HUES48 (cell line): ENCODE data around the gene CHEK2.
A peak's percentile ranks its signal among the peaks of the same experiment; 100 is the strongest.
"Not testable (repeated sequence)": the region's sequence is repeated elsewhere in the genome, so short reads cannot be mapped to it uniquely, and the experiment has no call there.

Source experiments
- H3K27ac ChIP-seq: one replicate; pipeline ENCODE4 v1.7.0; 2013; ENCODE audit warnings: low read depth, low read length, inconsistent platforms
- H3K27me3 ChIP-seq: 2 replicates; pipeline ENCODE4 v1.6.1; 2013; ENCODE audit warnings: mild to moderate bottlenecking, low read length; ENCODE audit not compliant: control insufficient read depth, insufficient read depth
- H3K36me3 ChIP-seq: 2 replicates; pipeline ENCODE4 v1.6.1; 2013; ENCODE audit warnings: low read length; ENCODE audit not compliant: control insufficient read depth, insufficient read depth
- H3K4me1 ChIP-seq: 2 replicates; pipeline ENCODE4 v1.6.1; 2013; ENCODE audit warnings: mild to moderate bottlenecking, low read length; ENCODE audit not compliant: control insufficient read depth, insufficient read depth
- H3K4me3 ChIP-seq: 2 replicates; pipeline ENCODE4 v1.5.1; 2013; ENCODE audit warnings: mild to moderate bottlenecking, low read depth, low read length
- H3K9ac ChIP-seq: 2 replicates; pipeline ENCODE4 v1.6.1; 2013; ENCODE audit warnings: mild to moderate bottlenecking, low read depth, low read length, moderate library complexity
- H3K9me3 ChIP-seq: 2 replicates; pipeline ENCODE4 v1.6.1; 2013; ENCODE audit warnings: low read length; ENCODE audit not compliant: control insufficient read depth, insufficient read depth

The CHEK2 gene

DNA sequence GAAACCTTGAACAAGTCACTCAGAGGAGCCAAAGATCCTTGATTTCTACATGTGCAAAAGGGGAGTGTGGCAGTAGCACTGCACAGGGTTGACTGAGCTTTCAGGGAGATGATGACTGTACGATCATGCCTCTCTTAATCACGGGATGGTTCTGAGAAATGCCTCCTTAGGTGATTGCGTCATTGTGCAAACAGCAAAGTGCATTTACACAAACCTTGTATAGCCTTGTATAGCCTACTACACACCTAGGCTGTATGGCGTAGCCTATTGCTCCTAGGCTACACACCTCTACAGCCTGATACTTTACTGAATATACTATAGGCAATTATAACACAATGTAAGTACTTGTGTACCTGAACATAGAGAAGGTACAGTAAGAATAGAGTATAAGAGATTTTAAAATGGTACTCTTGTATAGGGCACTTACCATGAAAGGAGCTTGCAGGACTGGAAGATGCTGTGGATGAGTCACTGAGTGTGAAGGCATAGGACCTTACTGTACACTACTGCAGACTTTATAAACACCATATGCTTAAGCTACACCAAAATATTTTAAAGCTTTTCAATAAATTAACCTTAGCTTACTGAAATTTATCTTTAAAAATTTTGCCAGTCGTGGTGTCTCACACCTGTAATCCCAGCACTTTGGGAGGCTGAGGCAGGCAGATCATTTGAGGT lies 60.7 kb downstream of the CHEK2 start:
- not testable (repeated sequence) for H3K9me3 ChIP-seq, H3K4me1 ChIP-seq, H3K27me3 ChIP-seq, H3K36me3 ChIP-seq, H3K4me3 ChIP-seq, H3K9ac ChIP-seq, H3K27ac ChIP-seq

DNA sequence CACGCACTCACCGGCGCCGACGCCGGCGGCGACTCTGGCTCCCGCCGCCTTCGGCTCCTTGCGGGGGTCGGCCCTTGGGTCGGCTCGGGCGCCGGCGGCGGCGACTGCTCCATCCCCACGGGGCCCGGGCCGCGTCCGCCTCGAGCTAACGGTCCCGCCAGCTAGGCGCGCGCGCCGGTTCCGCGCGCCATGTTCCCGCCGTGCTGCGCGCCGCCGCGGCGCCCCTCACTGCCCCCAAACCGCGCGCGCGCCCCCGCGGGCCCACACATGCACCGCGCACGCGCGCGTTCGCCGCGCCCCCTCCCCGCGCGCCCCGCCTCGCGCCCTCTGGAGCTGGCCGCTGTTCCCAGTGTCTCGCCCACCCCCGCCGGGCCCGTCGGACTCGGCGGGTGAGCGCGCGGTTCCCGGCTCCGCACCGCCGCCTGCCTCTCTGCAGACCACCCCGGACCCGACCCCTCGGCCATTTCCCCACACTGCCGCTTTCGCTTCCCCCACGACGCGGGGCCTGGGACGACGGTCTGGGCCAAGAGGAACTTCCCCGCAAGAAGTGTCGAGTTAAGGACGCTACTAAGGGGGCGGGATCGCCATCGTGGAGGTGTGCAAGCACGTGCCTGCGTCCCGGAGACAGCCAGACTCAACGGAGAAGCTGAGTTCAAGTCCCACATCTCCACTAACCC lies 61.9 kb downstream of the CHEK2 start, which contains the start of gene TTC28:
TSS of gene TTC28 (minus strand) at position 230 of the 677 bp plus-strand sequence. CDS start at position 113, 117 bp downstream.
- H3K4me1 ChIP-seq, H3K36me3 ChIP-seq, H3K9me3 ChIP-seq, H3K27me3 ChIP-seq, H3K27ac ChIP-seq: not testable (repeated sequence)
- H3K9ac ChIP-seq: 0 out of 2 replicates have a peak within 1 kb of the TSS, but pooled peaks have one; percentile 56
- peak within 1 kb of the TSS; percentile 79 for H3K4me3 ChIP-seq

DNA sequence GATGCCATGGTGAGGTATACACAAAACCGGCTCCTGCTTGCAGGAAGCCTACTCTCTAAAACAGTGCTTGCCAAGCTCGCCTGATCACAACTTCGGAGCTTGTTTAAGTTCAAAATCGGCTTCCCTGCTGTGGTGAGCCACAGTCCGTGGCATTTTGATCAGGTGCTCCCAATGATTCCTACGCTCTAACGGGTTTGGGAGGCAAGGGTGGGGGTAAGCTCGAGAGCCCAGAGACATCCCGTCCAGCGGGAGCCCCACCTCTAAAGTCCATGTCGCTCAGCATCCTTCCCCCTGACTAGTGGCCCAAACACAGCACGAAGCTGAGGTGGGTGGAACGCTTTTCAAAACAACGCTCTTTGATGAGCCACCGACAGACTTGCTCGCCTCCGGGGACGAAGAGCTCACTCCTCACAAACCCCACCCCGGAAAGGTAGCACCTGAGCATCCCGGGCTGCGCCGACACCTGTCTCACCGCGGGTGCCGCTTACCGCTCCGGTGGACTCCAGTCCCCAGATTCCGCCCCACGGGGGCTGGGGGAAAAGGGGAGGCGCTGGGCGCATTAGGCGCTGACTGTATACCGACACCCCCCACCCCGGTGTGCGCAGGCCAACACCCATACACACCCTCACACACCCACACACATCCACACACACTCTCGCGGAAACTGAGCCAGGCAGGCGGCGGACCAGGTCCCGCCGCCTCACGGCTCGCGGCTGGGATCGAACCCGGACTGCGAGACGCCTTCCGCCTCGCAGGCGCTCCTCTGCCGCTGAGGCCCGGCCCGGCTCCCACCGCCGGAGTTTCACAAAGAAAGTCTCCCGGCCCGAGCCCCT lies 62.6 kb downstream of the CHEK2 start:
- Histone ChIP-seq H3K4me3 (peak overlapping the region; percentile 79), H3K9ac (0 out of 2 replicates have a peak overlapping the region, but pooled peaks have one; percentile 30)
- H3K4me1 ChIP-seq, H3K27me3 ChIP-seq, H3K9me3 ChIP-seq, H3K27ac ChIP-seq, H3K36me3 ChIP-seq: not testable (repeated sequence)

DNA sequence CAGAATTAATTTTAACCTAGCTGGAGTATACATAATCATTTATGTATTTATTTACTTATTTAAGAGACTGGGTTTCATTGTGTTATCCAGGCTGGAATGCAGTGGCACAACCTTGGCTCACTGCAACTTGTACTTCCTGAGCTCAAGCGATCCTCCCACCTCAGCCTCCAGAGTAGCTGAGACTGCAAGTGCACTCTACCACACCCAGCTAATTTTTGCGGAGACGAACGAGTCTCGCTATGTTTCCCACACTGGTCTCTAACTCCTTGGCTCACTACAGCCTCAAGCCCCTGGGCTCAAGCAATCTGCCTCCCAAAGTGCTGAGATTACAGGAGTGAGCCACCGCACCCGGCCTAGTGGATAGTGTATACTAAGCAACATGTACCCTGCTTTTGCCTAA lies 63.5 kb downstream of the CHEK2 start:
- not testable (repeated sequence) for H3K36me3 ChIP-seq, H3K4me3 ChIP-seq, H3K27me3 ChIP-seq, H3K27ac ChIP-seq, H3K4me1 ChIP-seq, H3K9ac ChIP-seq, H3K9me3 ChIP-seq

DNA sequence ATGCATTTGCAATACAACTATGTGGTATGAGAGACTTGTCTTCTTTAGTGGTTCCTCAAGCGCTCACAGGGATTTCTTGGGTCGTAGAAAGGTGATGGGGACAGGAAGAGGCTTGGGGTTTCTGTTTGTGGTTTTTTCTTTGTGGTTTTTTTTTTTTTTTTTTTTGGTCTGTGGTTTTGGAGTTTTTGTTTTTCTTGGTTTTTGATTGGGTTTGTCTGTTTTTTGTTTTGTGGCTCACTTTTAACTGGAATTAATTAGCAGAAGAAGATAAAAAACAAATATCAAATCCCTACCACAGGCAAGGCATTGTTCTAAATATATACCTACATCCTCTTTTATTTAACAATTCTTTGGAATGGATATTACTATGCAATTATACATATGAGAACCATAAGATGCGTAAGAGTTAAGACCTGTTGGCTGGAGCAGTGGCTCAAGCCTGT lies 67.5 kb downstream of the CHEK2 start:
- no peaks in the 10 kb centered on the region for H3K36me3 ChIP-seq
- H3K27me3 ChIP-seq: no peaks in the 10 kb centered on the region
- no peaks in the 10 kb centered on the region for H3K4me1 ChIP-seq
- H3K9me3 ChIP-seq: no peaks in the 10 kb centered on the region
- no peak overlapping the region for H3K4me3 ChIP-seq
- H3K9ac ChIP-seq: no peak overlapping the region
- H3K27ac ChIP-seq: no peak overlapping the region

DNA sequence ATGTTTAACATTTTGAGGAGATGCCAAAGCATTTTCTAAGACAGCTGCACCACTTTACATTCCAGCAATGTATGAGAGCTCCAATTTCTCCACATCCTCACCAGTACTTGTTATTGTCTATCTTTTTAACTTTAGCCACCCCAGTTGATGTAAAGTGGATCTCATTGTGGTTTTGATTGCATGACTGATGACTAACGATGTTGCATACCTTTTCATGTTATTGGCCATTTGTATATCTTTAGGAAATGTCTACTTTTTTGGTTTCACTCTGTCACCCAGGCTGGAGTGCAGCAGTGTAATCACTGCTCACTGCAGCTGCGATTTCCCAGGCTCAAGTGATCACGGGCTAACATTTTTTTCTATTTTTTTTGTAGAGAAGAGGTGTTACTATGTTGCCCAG lies 70.9 kb downstream of the CHEK2 start:
- Histone ChIP-seq H3K9ac (no peak overlapping the region), H3K27ac (no peak overlapping the region), H3K9me3 (no peaks in the 10 kb centered on the region), H3K4me3 (no peak overlapping the region), H3K36me3 (no peaks in the 10 kb centered on the region), H3K4me1 (no peaks in the 10 kb centered on the region), H3K27me3 (no peaks in the 10 kb centered on the region)

DNA sequence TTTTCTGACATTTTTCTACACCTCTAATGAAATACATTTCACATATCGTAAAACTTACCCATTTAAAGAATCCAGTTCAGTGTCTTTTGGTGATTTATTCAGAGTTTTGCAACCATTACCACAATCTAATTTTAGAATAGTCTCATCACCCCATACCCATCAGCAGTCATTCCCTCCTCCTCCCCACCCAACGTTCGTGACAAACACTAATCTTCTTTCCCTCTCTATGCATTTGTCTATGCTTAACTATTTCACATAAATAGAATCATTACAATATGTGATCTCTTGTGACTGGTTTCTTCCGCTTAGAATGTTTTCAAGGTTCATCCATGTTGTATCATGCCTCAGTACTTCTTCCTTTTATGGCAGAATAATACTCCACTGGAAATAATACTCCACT lies 71.5 kb downstream of the CHEK2 start:
- H3K4me3 ChIP-seq: no peak overlapping the region
- no peak overlapping the region for H3K9ac ChIP-seq
- no peaks in the 10 kb centered on the region for H3K4me1 ChIP-seq
- no peaks in the 10 kb centered on the region for H3K27me3 ChIP-seq
- no peaks in the 10 kb centered on the region for H3K9me3 ChIP-seq
- H3K36me3 ChIP-seq: no peaks in the 10 kb centered on the region
- no peak overlapping the region for H3K27ac ChIP-seq

DNA sequence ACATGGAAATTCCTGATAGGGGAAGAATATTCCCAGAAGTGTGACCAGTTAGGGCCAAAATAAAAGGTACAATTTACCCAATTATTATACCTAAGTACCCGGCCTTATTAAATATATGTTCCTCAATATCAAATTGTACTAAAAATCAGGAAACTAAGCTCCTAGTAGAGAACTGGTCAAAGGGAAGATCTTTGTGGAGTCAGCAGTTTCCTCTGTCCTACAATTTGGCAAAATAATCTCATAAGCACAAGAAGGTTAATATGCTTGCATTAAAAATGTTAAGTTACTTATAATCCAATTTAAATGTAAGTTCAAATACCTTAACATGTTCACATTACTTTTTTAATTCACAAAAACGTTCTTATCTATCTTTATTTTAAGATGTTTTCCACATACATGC lies 72.2 kb downstream of the CHEK2 start:
- Histone ChIP-seq H3K4me1 (no peaks in the 10 kb centered on the region), H3K4me3 (no peak overlapping the region), H3K9ac (no peak overlapping the region), H3K27ac (no peak overlapping the region), H3K9me3 (no peaks in the 10 kb centered on the region), H3K36me3 (no peaks in the 10 kb centered on the region), H3K27me3 (no peaks in the 10 kb centered on the region)

DNA sequence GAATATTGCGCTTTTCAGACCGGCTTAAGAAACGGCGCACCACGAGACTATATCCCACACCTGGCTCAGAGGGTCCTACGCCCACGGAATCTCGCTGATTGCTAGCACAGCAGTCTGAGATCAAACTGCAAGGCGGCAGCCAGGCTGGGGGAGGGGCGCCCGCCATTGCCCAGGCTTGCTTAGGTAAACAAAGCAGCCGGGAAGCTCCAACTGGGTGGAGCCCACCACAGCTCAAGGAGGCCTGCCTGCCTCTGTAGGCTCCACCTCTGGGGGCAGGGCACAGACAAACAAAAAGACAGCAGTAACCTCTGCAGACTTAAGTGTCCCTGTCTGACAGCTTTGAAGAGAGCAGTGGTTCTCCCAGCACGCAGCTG lies 78.1 kb downstream of the CHEK2 start:
- not testable (repeated sequence) for H3K27ac ChIP-seq, H3K9ac ChIP-seq, H3K4me1 ChIP-seq, H3K4me3 ChIP-seq, H3K27me3 ChIP-seq, H3K36me3 ChIP-seq, H3K9me3 ChIP-seq

DNA sequence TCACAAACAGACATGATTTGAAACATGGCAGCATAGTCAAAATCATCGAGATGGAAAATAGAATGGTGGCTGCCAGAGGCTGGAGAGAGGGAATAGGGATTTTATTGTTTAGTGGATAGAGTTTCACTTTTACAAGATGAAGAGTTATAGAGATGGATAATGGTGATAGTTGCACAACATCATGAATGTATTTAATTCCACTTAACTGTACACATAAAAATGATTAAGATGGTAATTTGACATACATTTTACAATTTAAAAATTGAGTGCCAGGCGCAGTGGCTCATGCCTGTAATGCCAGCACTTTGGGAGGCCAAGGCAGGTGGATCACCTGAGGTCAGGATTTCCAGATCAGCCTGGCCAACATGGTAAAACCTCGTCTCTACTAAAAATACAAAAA lies 83.2 kb downstream of the CHEK2 start:
- no peak overlapping the region for H3K4me3 ChIP-seq
- H3K9me3 ChIP-seq: 0 out of 2 replicates have a peak, but pooled peaks cover 4% of the 10 kb centered on the region
- H3K36me3 ChIP-seq: no peaks in the 10 kb centered on the region
- H3K27ac ChIP-seq: no peak overlapping the region
- H3K9ac ChIP-seq: no peak overlapping the region
- H3K4me1 ChIP-seq: no peaks in the 10 kb centered on the region
- H3K27me3 ChIP-seq: no peaks in the 10 kb centered on the region

DNA sequence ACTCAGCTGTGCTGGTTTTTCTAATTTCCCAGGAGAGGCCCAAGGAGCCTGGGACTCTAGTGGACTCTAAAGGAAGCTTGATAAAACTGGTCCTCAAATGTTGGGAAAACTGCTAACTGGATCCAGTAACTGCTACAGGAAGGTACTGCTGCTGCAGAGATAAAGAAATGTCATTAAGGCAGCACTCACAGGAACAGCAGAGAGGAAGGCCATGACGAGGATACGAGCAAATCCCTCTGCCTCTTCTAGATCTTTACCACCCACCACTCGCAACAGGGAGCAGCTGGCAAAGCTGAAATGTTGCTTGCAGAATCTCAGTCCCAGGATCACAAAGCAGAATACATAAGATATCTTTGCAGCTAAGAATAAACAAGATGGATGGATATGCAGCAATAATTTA lies 85.4 kb downstream of the CHEK2 start:
- H3K27me3 ChIP-seq: no peaks in the 10 kb centered on the region
- H3K27ac ChIP-seq: no peak overlapping the region
- no peak overlapping the region for H3K4me3 ChIP-seq
- H3K36me3 ChIP-seq: no peaks in the 10 kb centered on the region
- H3K9ac ChIP-seq: no peak overlapping the region
- no peaks in the 10 kb centered on the region for H3K9me3 ChIP-seq
- no peaks in the 10 kb centered on the region for H3K4me1 ChIP-seq
